Psoas muscle (tissue), 8 donors: ENCODE results near the gene M6PR. TPM values are rescaled to one million over a fixed set of nuclear protein-coding genes. Genes with fewer than 3 reads are reported as not detected.

Experiments used
- ATAC-seq, 4 donors: fragments of 200-7000 bp; cut with Tn5 transposase; one replicate each; pipeline ENCODE4 v1.9.1; 2020; ENCODE audit warnings: moderate library complexity in 3 of 4, mild to moderate bottlenecking in 2 of 4
- DNase-seq, 2 donors: peaks; one replicate each; pipeline ENCODE4 v3.0.0-alpha.2; 2020
- H3K27ac ChIP-seq: fragments of 200-600 bp; one replicate; pipeline ENCODE4 v1.8.0; 2022
- H3K27me3 ChIP-seq, 3 donors: fragments of 200-600 bp in 1 of 3; one replicate each; pipeline versions ENCODE4 v1.6.1 to v1.8.0; 2013 to 2022; ENCODE audit warnings: low read length in 2 of 3, mild to moderate bottlenecking in 2 of 3, moderate library complexity in 1 of 3; ENCODE audit not compliant: insufficient read depth in 3 of 3
- H3K36me3 ChIP-seq, 2 donors: fragments of 200-600 bp in 1 of 2; one replicate each; pipeline versions ENCODE4 v1.6.1 to v1.8.0; 2013 to 2022; ENCODE audit warnings: low read depth in 1 of 2, mild to moderate bottlenecking in 1 of 2, moderate library complexity in 1 of 2; ENCODE audit not compliant: insufficient read depth in 1 of 2
- H3K4me1 ChIP-seq: fragments of 200-600 bp; one replicate; pipeline ENCODE4 v1.8.0; 2022
- H3K4me3 ChIP-seq: fragments of 200-600 bp; one replicate; pipeline ENCODE4 v1.8.0; 2022; ENCODE audit warnings: mild to moderate bottlenecking
- H3K9me3 ChIP-seq: fragments of 200-600 bp; one replicate; pipeline ENCODE4 v1.8.0; 2022
- CTCF ChIP-seq: fragments of 200-600 bp; IDR thresholded peaks from one replicate; pipeline ENCODE4 v1.8.0; 2022; ENCODE audit warnings: antibody characterized with exemption
- WGBS, 3 donors: extraction: QIAGEN DNeasy Blood & Tissue Kit; methylation state at CpG; one replicate each; pipeline versions ENCODE4 v1.1.6 to v1.1.7; 2013; 5-methylcytosine and 5-hydroxymethylcytosine counted together
- intact Hi-C, 2 donors: fragments of 100-400 bp; cut with DNase I; formaldehyde crosslinking; loops; one replicate each; pipeline versions ENCODE4 v1.11.0 to v1.14.2; 2022
- polyA plus RNA-seq, 3 donors: library from polyadenylated mRNA; stranded (reverse); fragments of 200-250 nt; gene quantifications; one replicate each; pipeline ENCODE4 v1.2.3, GENCODE V29; 2013
- total RNA-seq, 4 donors: library from RNA; stranded (reverse); fragmentation: NEBNext Ultra II Directional in 2 of 4; extraction: Animal tissue kit (Norgen Biotek cat#: 25700) in 2 of 4; gene quantifications; one replicate each; pipeline versions ENCODE4 v1.2.1 to v1.2.4, GENCODE V29; 2021 to 2023
- donor health status: healthy with polysubstance abuse.
- donor health status: DM: no; HTN: no; CAD: no; lungs with moderate emphysema.
- donor health status: Bipolar disorder and iron deficiency.
- donor health status: healthy.
- donor health status: DM: yes; HTN: yes; CAD: no.
- donor health status: DM: no; HTN: no; CAD: no.
- donor health status: DM: no; HTN: no; CAD: no.
- donor health status: DM: yes; HTN: yes; CAD: no.

Gene M6PR
- total and polyA plus RNA-seq, 7 donors = 45.0 to 102 (median 63.2) TPM

DNA sequence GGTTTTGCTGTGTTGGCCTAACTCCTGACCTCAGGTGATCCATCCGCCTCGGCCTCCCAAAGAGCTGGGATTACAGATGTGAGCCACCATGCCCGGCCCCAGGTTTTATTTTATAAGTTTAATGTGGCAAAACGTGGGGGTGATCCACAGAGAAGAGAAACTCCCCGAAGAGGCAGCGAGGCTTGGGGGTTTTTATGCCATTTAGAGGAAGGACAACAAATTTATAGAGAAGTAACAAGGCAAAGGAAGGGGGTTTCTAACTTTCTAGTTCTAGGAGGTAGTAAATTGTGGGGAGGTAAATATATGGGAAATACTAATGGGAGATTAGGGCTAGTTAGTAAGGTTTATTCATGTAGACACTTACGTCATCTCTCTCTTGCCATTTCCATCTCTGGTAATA is 52.4 kb downstream of the M6PR start:
- H3K27me3 ChIP-seq = peaks cover 0 to 6% (median 0%) of the 10 kb centered on the region in 3 donors
- ATAC-seq (no peak), DNase-seq (no peak)
- no peaks in the 10 kb centered on the region for H3K4me1 ChIP-seq
- 89 to 93% (median 90%) methylated on average over 7 of the region's 7 CpGs for WGBS, 3 donors
- no peaks in the 10 kb centered on the region for H3K36me3 ChIP-seq
- intact Hi-C loops = no loop called here
- no peak overlapping the region for H3K27ac ChIP-seq
- no peak for TF ChIP-seq CTCF
- H3K9me3 ChIP-seq = no peaks in the 10 kb centered on the region
- H3K4me3 ChIP-seq = no peak overlapping the region

DNA sequence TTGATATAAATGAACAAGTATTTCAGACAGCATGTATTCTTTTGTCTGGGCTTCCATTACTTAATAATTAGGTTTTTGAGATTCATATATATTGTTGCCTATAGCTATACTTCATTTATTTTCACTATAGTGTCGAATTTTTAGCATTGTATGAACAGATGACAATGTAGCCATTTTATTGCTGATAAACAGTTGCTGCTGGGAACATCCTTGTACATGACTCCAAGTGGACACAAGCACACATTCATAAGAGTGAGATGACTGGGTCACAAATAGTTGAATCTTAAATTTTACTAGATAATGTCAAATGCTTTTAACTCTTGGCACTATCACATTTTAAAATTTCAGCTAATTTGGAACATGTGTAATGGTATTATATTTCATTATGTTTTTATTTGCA is 54.5 kb downstream of the M6PR start:
- intact Hi-C loops = no loop called here
- no peak overlapping the region for H3K27ac ChIP-seq
- no peak overlapping the region for H3K4me3 ChIP-seq
- no peaks in the 10 kb centered on the region for H3K9me3 ChIP-seq
- WGBS, 3 donors = 52 to 72% (median 57%) methylated on average over 1 of the region's 1 CpG
- ATAC-seq = no peak
- no peak for TF ChIP-seq CTCF
- peaks cover 0 to 6% (median 0%) of the 10 kb centered on the region in 3 donors for H3K27me3 ChIP-seq
- no peaks in the 10 kb centered on the region for H3K36me3 ChIP-seq
- no peaks in the 10 kb centered on the region for H3K4me1 ChIP-seq
- DNase-seq = no peak

- Histone ChIP-seq H3K9me3 (no peaks in the 10 kb centered on the region), H3K27ac (no peak overlapping the region), H3K27me3 (peaks cover 0 to 6% (median 0%) of the 10 kb centered on the region in 3 donors), H3K4me3 (no peak overlapping the region), H3K36me3 (no peaks in the 10 kb centered on the region), H3K4me1 (no peaks in the 10 kb centered on the region)
- no peak for TF ChIP-seq CTCF
- intact Hi-C loops = no loop called here
- DNase-seq (no peak), ATAC-seq (no peak)
Measured at GRCh38 chr12:8894378-8894777, 55.1 kb downstream of the M6PR start.

DNA sequence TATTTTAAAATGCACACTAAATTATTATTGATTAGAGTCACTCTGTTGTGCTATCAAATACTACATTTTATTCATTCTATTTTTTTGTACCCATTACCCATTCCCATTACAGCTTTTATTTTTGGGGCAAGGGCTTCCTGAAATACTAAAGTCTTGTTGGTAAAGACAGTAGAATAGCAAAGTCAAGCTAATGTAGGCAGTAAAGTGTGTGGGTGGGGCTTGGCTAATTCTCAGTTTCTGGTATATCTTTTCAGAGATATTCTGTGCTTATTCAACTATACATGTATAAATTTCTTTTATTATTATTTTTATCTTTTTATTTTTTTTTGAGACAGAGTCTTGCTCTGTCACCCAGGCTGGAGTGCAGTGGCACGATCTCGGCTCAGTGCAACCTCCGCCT is 57.5 kb downstream of the M6PR start:
- H3K4me3 ChIP-seq = no peak overlapping the region
- WGBS, 3 donors = 91 to 100% (median 95%) methylated on average over 3 of the region's 3 CpGs

More for the DNA sequence above, 57.5 kb downstream of the M6PR start:
- intact Hi-C loops = loop anchor here (2.0 kb wide), 2 partner anchors 205 to 209 kb away; no protein-coding TSS in a partner anchor
- ATAC-seq (no peak), DNase-seq (no peak)
- H3K4me1 ChIP-seq = no peaks in the 10 kb centered on the region
- H3K27ac ChIP-seq = no peak overlapping the region
- peaks cover 0 to 5% (median 0%) of the 10 kb centered on the region in 3 donors for H3K27me3 ChIP-seq
- TF ChIP-seq CTCF = no peak
- no peaks in the 10 kb centered on the region for H3K9me3 ChIP-seq
- H3K36me3 ChIP-seq = no peaks in the 10 kb centered on the region

Other genes with a start within 250 kb of the M6PR start
- under 1 TPM in 1 of 4 donors, not detected in 3; 0.28 TPM for gene A2ML1, start 127.0 kb downstream of the M6PR start, total RNA-seq
- under 1 TPM in 2 of 3 donors, not detected in 1; 0.09 to 0.11 TPM for gene A2ML1, start 127.0 kb downstream of the M6PR start, polyA plus RNA-seq
- gene PHC1, start 35.1 kb downstream of the M6PR start, total RNA-seq = 10 to 100 TPM; 11.9 to 27.1 (median 21.3) TPM
- gene PHC1, start 35.1 kb downstream of the M6PR start, polyA plus RNA-seq = 10 to 100 TPM; 11.3 to 20.8 (median 14.3) TPM
- 1 to 10 TPM; 1.0 to 2.9 (median 1.6) TPM for gene KLRG1, start 39.9 kb upstream of the M6PR start, total RNA-seq
- gene KLRG1, start 39.9 kb upstream of the M6PR start, polyA plus RNA-seq = 10 to 100 TPM in 1 of 3 donors, 1 to 10 TPM in 2; 2.2 to 11.9 (median 4.9) TPM
- 100 to 1,000 TPM in 2 of 4 donors, 10 to 100 TPM in 2; 86.0 to 242 (median 123) TPM for gene A2M, start 166.3 kb upstream of the M6PR start, total RNA-seq
- 10 to 100 TPM; 42.6 to 53.0 (median 46.4) TPM for gene A2M, start 166.3 kb upstream of the M6PR start, polyA plus RNA-seq